WTC11 (cell line): ENCODE results near the gene ZNF683. TPM values are rescaled to one million over a fixed set of nuclear protein-coding genes. Genes with fewer than 3 reads are reported as not detected.

ENCODE experiments used
- ATAC-seq: fragments of 200-7000 bp; cut with Tn5 transposase; 2 replicates; pipeline ENCODE4 v1.10.0; 2021; ENCODE audit warnings: mild to moderate bottlenecking, moderate library complexity
- CTCF ChIA-PET: fragments of 300-600 bp; sonication (Branson Sonifier 250); formaldehyde crosslinking; loops from one replicate; lab custom pipeline; 2021; ENCODE audit warnings: antibody characterized with exemption; lab: Charles Lee
- POLR2A ChIA-PET: fragments of 350-600 bp; sonication (Branson Sonifier 250); formaldehyde crosslinking; loops from one replicate; lab custom pipeline; 2021; ENCODE audit warnings: antibody characterized with exemption; lab: Charles Lee
- DNase-seq: peaks from one replicate; pipeline ENCODE4 v3.0.0; 2021; ENCODE audit warnings: low spot score
- H3K27ac Mint-ChIP-seq: 2 replicates; pipeline ENCODE4 v1.8.0; 2021; ENCODE audit warnings: mixed read lengths
- H3K27me3 Mint-ChIP-seq: 2 replicates; pipeline ENCODE4 v1.8.0; 2021; ENCODE audit warnings: low read depth, mild to moderate bottlenecking, moderate library complexity, mixed read lengths
- H3K36me3 Mint-ChIP-seq: 2 replicates; pipeline ENCODE4 v1.8.0; 2021; ENCODE audit warnings: mixed read lengths
- H3K4me1 Mint-ChIP-seq: 2 replicates; pipeline ENCODE4 v1.8.0; 2022; ENCODE audit warnings: mixed read lengths
- H3K4me3 Mint-ChIP-seq: 2 replicates; pipeline ENCODE4 v1.8.0; 2021; ENCODE audit warnings: mild to moderate bottlenecking, moderate library complexity, mixed read lengths
- H3K9me3 Mint-ChIP-seq: 2 replicates; pipeline ENCODE4 v1.8.0; 2021; ENCODE audit warnings: mixed read lengths
- ARID4B ChIP-seq: sonication (generic); formaldehyde crosslinking; IDR thresholded peaks from 2 replicates; pipeline ENCODE4 v1.8.0; 2023; ENCODE audit warnings: missing genetic modification reagents, mild to moderate bottlenecking, borderline replicate concordance
- CDX4 ChIP-seq: fragments of 250-450 bp; sonication (Bioruptor Pico); IDR thresholded peaks from 2 replicates; pipeline ENCODE4 v1.9.0; 2021; ENCODE audit warnings: moderate library complexity, mild to moderate bottlenecking, inconsistent platforms, borderline replicate concordance
- JUN ChIP-seq: sonication (generic); formaldehyde crosslinking; IDR thresholded peaks from 2 replicates; pipeline ENCODE4 v1.8.0; 2023; ENCODE audit warnings: mild to moderate bottlenecking, missing genetic modification reagents
- NFE2L1 ChIP-seq: sonication (generic); formaldehyde crosslinking; IDR thresholded peaks from 2 replicates; pipeline ENCODE4 v1.8.1; 2023; ENCODE audit warnings: missing genetic modification reagents
- PRRX2 ChIP-seq: fragments of 250-450 bp; sonication (Bioruptor Pico); IDR thresholded peaks from 2 replicates; pipeline ENCODE4 v1.8.0; 2021; ENCODE audit warnings: mild to moderate bottlenecking
- RORB ChIP-seq: fragments of 250-450 bp; sonication (Bioruptor Pico); IDR thresholded peaks from 2 replicates; pipeline ENCODE4 v1.9.0; 2021; ENCODE audit warnings: mild to moderate bottlenecking
- STAT6 ChIP-seq: sonication (generic); formaldehyde crosslinking; conservative IDR thresholded peaks from 2 replicates; pipeline ENCODE4 v1.8.1; 2023; ENCODE audit warnings: mild to moderate bottlenecking, low read depth, missing genetic modification reagents, moderate library complexity
- TEAD1 ChIP-seq: sonication (generic); formaldehyde crosslinking; IDR thresholded peaks from 2 replicates; pipeline ENCODE4 v1.8.0; 2022; ENCODE audit warnings: mild to moderate bottlenecking, missing genetic modification reagents
- TP53 ChIP-seq: sonication (generic); formaldehyde crosslinking; IDR thresholded peaks from 2 replicates; pipeline ENCODE4 v1.8.1; 2023; ENCODE audit warnings: mild to moderate bottlenecking, missing genetic modification reagents
- ZNF219 ChIP-seq: sonication (generic); formaldehyde crosslinking; IDR thresholded peaks from 2 replicates; pipeline ENCODE4 v1.8.0; 2023; ENCODE audit warnings: missing genetic modification reagents, mild to moderate bottlenecking, borderline replicate concordance
- ZNF425 ChIP-seq: fragments of 250-450 bp; sonication (Bioruptor Pico); conservative IDR thresholded peaks from 2 replicates; pipeline ENCODE4 v1.9.0; 2021; ENCODE audit warnings: mild to moderate bottlenecking
- ZNF532 ChIP-seq: fragments of 250-450 bp; sonication (Bioruptor Pico); IDR thresholded peaks from 2 replicates; pipeline ENCODE4 v1.9.0; 2021; ENCODE audit warnings: mild to moderate bottlenecking, borderline replicate concordance
- ZSCAN18 ChIP-seq: fragments of 250-450 bp; sonication (Bioruptor Pico); IDR thresholded peaks from 2 replicates; pipeline ENCODE4 v2.1.2; 2022; ENCODE audit warnings: mild to moderate bottlenecking, moderate library complexity
- total RNA-seq: library from RNA; stranded (reverse); gene quantifications from 3 replicates; pipeline ENCODE4 v1.2.3, GENCODE V29; 2021

ZNF683 gene
- total RNA-seq, 1 experiment from 2014 or later, result not detected

GRCh38 chr1:26353210-26353859, 19.2 kb downstream of the ZNF683 start (continued):
- TF ChIP-seq ZNF532 (CRISPR knock-in tag) (no peak), ARID4B (no peak), RORB (CRISPR knock-in tag) (no peak)

- POLR2A ChIA-PET, result no interaction called here
- ATAC-seq, result no peak
- TF ChIP-seq NFE2L1 (no peak), TEAD1 (CRISPR knock-in tag) (no peak), STAT6 (CRISPR knock-in tag) (no peak), PRRX2 (CRISPR knock-in tag) (no peak), ARID4B (no peak), JUN (CRISPR knock-in tag) (no peak), ZNF219 (CRISPR knock-in tag) (no peak), ZSCAN18 (CRISPR knock-in tag) (no peak), CDX4 (CRISPR knock-in tag) (no peak), TP53 (CRISPR knock-in tag) (no peak), ZNF425 (CRISPR knock-in tag) (no peak)
Observed at GRCh38 chr1:26352338-26352679, 20.2 kb downstream of the ZNF683 start.

More at GRCh38 chr1:26352338-26352679, 20.2 kb downstream of the ZNF683 start:
- no peak overlapping the region for H3K4me3 Mint-ChIP-seq
- CTCF ChIA-PET, result interaction anchor here (0.6 to 1.1 kb wide), 3 partner anchors 11 to 148 kb away, joined by 3 read pairs; no protein-coding TSS in a partner anchor
- no peak for DNase-seq
- no peaks in the 10 kb centered on the region for H3K27me3 Mint-ChIP-seq
- no peaks in the 10 kb centered on the region for H3K9me3 Mint-ChIP-seq
- H3K27ac Mint-ChIP-seq, result peak overlapping the region; percentile 71
- H3K4me1 Mint-ChIP-seq, result peaks cover 39% of the 10 kb centered on the region
- no peaks in the 10 kb centered on the region for H3K36me3 Mint-ChIP-seq
